HEK293 (cell line): ENCODE results near the gene S1PR3.

Experiments
- CTCF ChIA-PET: fragments of 350-600 bp; formaldehyde crosslinking; extraction: SDS; loops from one replicate; lab custom pipeline; 2021; ENCODE audit warnings: antibody characterized with exemption; lab: Yijun Ruan, JAX
- POLR2A ChIA-PET: fragments of 300-600 bp; formaldehyde crosslinking; extraction: SDS; loops from one replicate; lab custom pipeline; 2020; ENCODE audit warnings: antibody characterized with exemption, inconsistent platforms; lab: Yijun Ruan, JAX
- H3K27ac ChIP-seq: fragments of 200-500 bp; sonication (Bioruptor generic); 2 replicates; pipeline ENCODE4 v1.5.1; 2014; ENCODE audit warnings: low read depth, low read length, control low read depth, inconsistent platforms; ENCODE audit errors: extremely low read depth
- H3K36me3 ChIP-seq, 2 experiments: fragments of 200-500 bp in 1 of 2; sonication (Bioruptor generic) in 1 of 2; 1 replicate in 1 of 2; 2 replicates in 1 of 2; pipeline ENCODE4 v1.5.1; 2014 to 2017; ENCODE audit warnings: inconsistent platforms in 2 of 2, low read length in 2 of 2; ENCODE audit not compliant: control insufficient read depth in 2 of 2, insufficient read depth in 1 of 2
- H3K4me1 ChIP-seq: fragments of 200-500 bp; sonication (Bioruptor generic); 2 replicates; pipeline ENCODE4 v1.5.1; 2014; ENCODE audit warnings: mild to moderate bottlenecking, low read length, inconsistent platforms; ENCODE audit not compliant: control insufficient read depth, insufficient read depth
- H3K4me3 ChIP-seq: 2 replicates; pipeline ENCODE4 v1.5.1; 2011; ENCODE audit warnings: low read depth, mild to moderate bottlenecking, control low read depth, low read length, moderate library complexity
- H3K9me3 ChIP-seq: fragments of 200-500 bp; sonication (Bioruptor generic); 2 replicates; pipeline ENCODE4 v1.5.1; 2014; ENCODE audit warnings: low read depth, low read length, inconsistent platforms; ENCODE audit not compliant: control insufficient read depth, insufficient read depth
- BCL11A ChIP-seq: fragments of 450-650 bp; formaldehyde crosslinking; IDR thresholded peaks from 2 replicates; pipeline ENCODE4 v1.5.1; 2016; ENCODE audit warnings: low read depth, missing biosample characterization, missing genetic modification characterization
- BCL6B ChIP-seq: fragments of 450-650 bp; formaldehyde crosslinking; IDR thresholded peaks from 2 replicates; pipeline ENCODE4 v1.5.1; 2017; ENCODE audit warnings: missing biosample characterization, missing genetic modification characterization
- FEZF1 ChIP-seq: fragments of 450-650 bp; formaldehyde crosslinking; IDR thresholded peaks from 2 replicates; pipeline ENCODE4 v1.5.1; 2016; ENCODE audit warnings: missing biosample characterization, missing genetic modification characterization
- HOXD13 ChIP-seq: sonication (generic); formaldehyde crosslinking; IDR thresholded peaks from 2 replicates; pipeline ENCODE4 v1.8.0; 2022; ENCODE audit warnings: missing genetic modification reagents, borderline replicate concordance
- INSM2 ChIP-seq: fragments of 450-650 bp; formaldehyde crosslinking; IDR thresholded peaks from 2 replicates; pipeline ENCODE4 v1.5.1; 2016; ENCODE audit warnings: missing biosample characterization, missing genetic modification characterization
- KLF9 ChIP-seq: fragments of 450-650 bp; formaldehyde crosslinking; IDR thresholded peaks from 2 replicates; pipeline ENCODE4 v1.5.1; 2016; ENCODE audit warnings: missing biosample characterization, missing genetic modification characterization, low read depth
- PRDM4 ChIP-seq: fragments of 450-650 bp; formaldehyde crosslinking; IDR thresholded peaks from 2 replicates; pipeline ENCODE4 v1.5.1; 2017; ENCODE audit warnings: missing biosample characterization, missing genetic modification characterization
- RBAK ChIP-seq: fragments of 450-650 bp; formaldehyde crosslinking; IDR thresholded peaks from 2 replicates; pipeline ENCODE4 v1.5.1; 2016; ENCODE audit warnings: missing biosample characterization, missing genetic modification characterization
- SCRT1 ChIP-seq: fragments of 450-650 bp; formaldehyde crosslinking; IDR thresholded peaks from 2 replicates; pipeline ENCODE4 v1.5.1; 2016; ENCODE audit warnings: missing biosample characterization, missing genetic modification characterization, borderline replicate concordance
- SCRT2 ChIP-seq: fragments of 450-650 bp; formaldehyde crosslinking; IDR thresholded peaks from 2 replicates; pipeline ENCODE4 v1.5.1; 2016; ENCODE audit warnings: missing biosample characterization, missing genetic modification characterization
- WT1 ChIP-seq: fragments of 450-650 bp; formaldehyde crosslinking; IDR thresholded peaks from 2 replicates; pipeline ENCODE4 v1.5.1; 2016; ENCODE audit warnings: missing biosample characterization, missing genetic modification characterization
- ZBTB17 ChIP-seq: fragments of 450-650 bp; formaldehyde crosslinking; IDR thresholded peaks from 2 replicates; pipeline ENCODE4 v1.5.1; 2016; ENCODE audit warnings: missing biosample characterization, missing genetic modification characterization
- ZBTB44 ChIP-seq: fragments of 450-650 bp; IDR thresholded peaks from 2 replicates; pipeline ENCODE4 v1.5.1; 2018; ENCODE audit warnings: missing biosample characterization, mild to moderate bottlenecking, missing genetic modification characterization
- ZBTB7A ChIP-seq: fragments of 450-650 bp; formaldehyde crosslinking; IDR thresholded peaks from 2 replicates; pipeline ENCODE4 v1.5.1; 2016; ENCODE audit warnings: low read depth, missing biosample characterization, missing genetic modification characterization
- ZFHX2 ChIP-seq: fragments of 450-650 bp; formaldehyde crosslinking; conservative IDR thresholded peaks from 2 replicates; pipeline ENCODE4 v1.5.1; 2016; ENCODE audit warnings: missing biosample characterization, missing genetic modification characterization
- ZNF146 ChIP-seq: fragments of 450-650 bp; formaldehyde crosslinking; IDR thresholded peaks from 2 replicates; pipeline ENCODE4 v1.5.1; 2016; ENCODE audit warnings: missing biosample characterization, missing genetic modification characterization
- ZNF19 ChIP-seq: fragments of 450-650 bp; formaldehyde crosslinking; IDR thresholded peaks from 2 replicates; pipeline ENCODE4; 2016; ENCODE audit warnings: missing biosample characterization, missing genetic modification characterization, low read depth
- ZNF211 ChIP-seq: fragments of 450-650 bp; formaldehyde crosslinking; IDR thresholded peaks from 2 replicates; pipeline ENCODE4 v1.5.1; 2016; ENCODE audit warnings: low read depth, missing biosample characterization, missing genetic modification characterization
- ZNF239 ChIP-seq: fragments of 450-650 bp; formaldehyde crosslinking; IDR thresholded peaks from 2 replicates; pipeline ENCODE4 v1.5.1; 2016; ENCODE audit warnings: missing biosample characterization, missing genetic modification characterization
- ZNF302 ChIP-seq: fragments of 450-650 bp; formaldehyde crosslinking; IDR thresholded peaks from 2 replicates; pipeline ENCODE4 v1.5.1; 2016; ENCODE audit warnings: missing biosample characterization, missing genetic modification characterization, low read depth
- ZNF585B ChIP-seq: fragments of 450-650 bp; formaldehyde crosslinking; IDR thresholded peaks from 2 replicates; pipeline ENCODE4 v1.5.1; 2016; ENCODE audit warnings: missing biosample characterization, missing genetic modification characterization
- ZNF610 ChIP-seq: fragments of 450-650 bp; formaldehyde crosslinking; IDR thresholded peaks from 2 replicates; pipeline ENCODE4 v1.5.1; 2016; ENCODE audit warnings: missing biosample characterization, missing genetic modification characterization, borderline replicate concordance
- ZNF654 ChIP-seq: fragments of 450-650 bp; formaldehyde crosslinking; IDR thresholded peaks from 2 replicates; pipeline ENCODE4 v1.5.1; 2016; ENCODE audit warnings: low read depth, missing biosample characterization, missing genetic modification characterization
- ZNF768 ChIP-seq: fragments of 450-650 bp; formaldehyde crosslinking; IDR thresholded peaks from 2 replicates; pipeline ENCODE4 v1.5.1; 2018; ENCODE audit warnings: missing biosample characterization, mild to moderate bottlenecking, missing genetic modification characterization
- ZNF777 ChIP-seq: fragments of 450-650 bp; formaldehyde crosslinking; IDR thresholded peaks from 2 replicates; pipeline ENCODE4 v1.5.1; 2017; ENCODE audit warnings: missing biosample characterization, missing genetic modification characterization, borderline replicate concordance
- ZSCAN18 ChIP-seq: fragments of 450-650 bp; formaldehyde crosslinking; IDR thresholded peaks from 2 replicates; pipeline ENCODE4 v1.5.1; 2016; ENCODE audit warnings: missing biosample characterization, missing genetic modification characterization

The S1PR3 gene

GRCh38 chr9:89006996-89007967 is 16.0 kb downstream of the S1PR3 start:
- POLR2A ChIA-PET, result no interaction called here
- Histone ChIP-seq H3K4me1 (no peaks in the 10 kb centered on the region), H3K4me3 (no peak overlapping the region), H3K27ac (no peak overlapping the region), H3K9me3 (no peaks in the 10 kb centered on the region), H3K36me3 (peaks cover 0 to 12% of the 10 kb centered on the region in 2 experiments; a peak in 1 of 3 replicates)
- CTCF ChIA-PET, result interaction anchor here (0.6 kb wide), 1 partner anchor 9 kb away, joined by 4 read pairs; no protein-coding TSS in a partner anchor
- no peak for TF ChIP-seq ZFHX2
- TF ChIP-seq ZNF777 (tag by site-specific recombination), result no peak
- TF ChIP-seq ZNF610, result no peak
- no peak for TF ChIP-seq INSM2 (tag by site-specific recombination)
- no peak for TF ChIP-seq ZNF239 (tag by site-specific recombination)
- TF ChIP-seq ZNF768, result no peak
- no peak for TF ChIP-seq KLF9
- TF ChIP-seq RBAK (tag by site-specific recombination), result no peak
- TF ChIP-seq ZBTB44, result no peak
- TF ChIP-seq ZNF19 (tag by site-specific recombination), result no peak
- TF ChIP-seq ZBTB17 (tag by site-specific recombination), result no peak

- ChIA-PET CTCF (interaction anchor here (0.6 to 1.6 kb wide), 4 partner anchors 7 to 147 kb away, joined by 3 to 4 read pairs (median 4); no protein-coding TSS in a partner anchor), POLR2A (no interaction called here)
- Histone ChIP-seq H3K27ac (no peak overlapping the region), H3K36me3 (peaks cover 0 to 4% of the 10 kb centered on the region in 2 experiments; a peak in 1 of 3 replicates), H3K4me3 (no peak overlapping the region), H3K9me3 (no peaks in the 10 kb centered on the region), H3K4me1 (no peaks in the 10 kb centered on the region)
- TF ChIP-seq ZNF146 (tag by site-specific recombination) (no peak), HOXD13 (CRISPR knock-in tag) (no peak), BCL6B (no peak), ZNF585B (tag by site-specific recombination) (no peak), ZNF654 (tag by site-specific recombination) (no peak), SCRT1 (no peak), BCL11A (tag by site-specific recombination) (no peak), PRDM4 (tag by site-specific recombination) (no peak), FEZF1 (no peak), ZNF211 (tag by site-specific recombination) (no peak), SCRT2 (tag by site-specific recombination) (no peak), WT1 (tag by site-specific recombination) (no peak), ZSCAN18 (tag by site-specific recombination) (no peak), ZNF302 (no peak), ZBTB7A (tag by site-specific recombination) (no peak)
Observed at GRCh38 chr9:89008055-89008743, 16.9 kb downstream of the S1PR3 start.
